WTC11 (cell line): ENCODE data around the gene RCAN2. TPM values are rescaled to one million over a fixed set of nuclear protein-coding genes. Genes with fewer than 3 reads are reported as not detected.

ENCODE experiments used
- ATAC-seq: fragments of 200-7000 bp; cut with Tn5 transposase; 2 replicates; pipeline ENCODE4 v1.10.0; 2021; ENCODE audit warnings: mild to moderate bottlenecking, moderate library complexity
- CTCF ChIA-PET: fragments of 300-600 bp; sonication (Branson Sonifier 250); formaldehyde crosslinking; loops from one replicate; lab custom pipeline; 2021; ENCODE audit warnings: antibody characterized with exemption; lab: Charles Lee
- POLR2A ChIA-PET: fragments of 350-600 bp; sonication (Branson Sonifier 250); formaldehyde crosslinking; loops from one replicate; lab custom pipeline; 2021; ENCODE audit warnings: antibody characterized with exemption; lab: Charles Lee
- DNase-seq: peaks from one replicate; pipeline ENCODE4 v3.0.0; 2021; ENCODE audit warnings: low spot score
- H3K27ac Mint-ChIP-seq: 2 replicates; pipeline ENCODE4 v1.8.0; 2021; ENCODE audit warnings: mixed read lengths
- H3K27me3 Mint-ChIP-seq: 2 replicates; pipeline ENCODE4 v1.8.0; 2021; ENCODE audit warnings: low read depth, mild to moderate bottlenecking, moderate library complexity, mixed read lengths
- H3K36me3 Mint-ChIP-seq: 2 replicates; pipeline ENCODE4 v1.8.0; 2021; ENCODE audit warnings: mixed read lengths
- H3K4me1 Mint-ChIP-seq: 2 replicates; pipeline ENCODE4 v1.8.0; 2022; ENCODE audit warnings: mixed read lengths
- H3K4me3 Mint-ChIP-seq: 2 replicates; pipeline ENCODE4 v1.8.0; 2021; ENCODE audit warnings: mild to moderate bottlenecking, moderate library complexity, mixed read lengths
- H3K9me3 Mint-ChIP-seq: 2 replicates; pipeline ENCODE4 v1.8.0; 2021; ENCODE audit warnings: mixed read lengths
- AR ChIP-seq: fragments of 250-450 bp; sonication (Bioruptor Pico); IDR thresholded peaks from 2 replicates; pipeline ENCODE4 v1.9.0; 2021; ENCODE audit warnings: mild to moderate bottlenecking
- CBFB ChIP-seq: sonication (generic); formaldehyde crosslinking; IDR thresholded peaks from 2 replicates; pipeline ENCODE4 v1.8.1; 2022; ENCODE audit warnings: mild to moderate bottlenecking, low read depth, missing genetic modification reagents
- ELF4 ChIP-seq: sonication (generic); formaldehyde crosslinking; IDR thresholded peaks from 2 replicates; pipeline ENCODE4 v1.8.1; 2022; ENCODE audit warnings: low read depth, mild to moderate bottlenecking, moderate library complexity, missing genetic modification reagents
- GTF2I ChIP-seq: fragments of 250-450 bp; sonication (Bioruptor Pico); conservative IDR thresholded peaks from 2 replicates; pipeline ENCODE4 v1.4.0; 2021; ENCODE audit warnings: mild to moderate bottlenecking
- IRF2 ChIP-seq: sonication (generic); formaldehyde crosslinking; IDR thresholded peaks from 2 replicates; pipeline ENCODE4 v1.8.0; 2022; ENCODE audit warnings: low read depth, missing genetic modification reagents, borderline replicate concordance
- JAZF1 ChIP-seq: fragments of 250-450 bp; sonication (Bioruptor Pico); IDR thresholded peaks from 2 replicates; pipeline ENCODE4 v1.9.0; 2021; ENCODE audit warnings: moderate library complexity, mild to moderate bottlenecking, inconsistent platforms
- MAX ChIP-seq: sonication (generic); formaldehyde crosslinking; IDR thresholded peaks from 2 replicates; pipeline ENCODE4 v1.8.0; 2022; ENCODE audit warnings: mild to moderate bottlenecking, missing genetic modification reagents
- MXD4 ChIP-seq: fragments of 250-450 bp; sonication (Bioruptor Pico); IDR thresholded peaks from 2 replicates; pipeline ENCODE4 v1.8.0; 2021; ENCODE audit warnings: mild to moderate bottlenecking, moderate library complexity, borderline replicate concordance
- NFYB ChIP-seq: sonication (generic); formaldehyde crosslinking; conservative IDR thresholded peaks from 2 replicates; pipeline ENCODE4 v1.8.0; 2022; ENCODE audit warnings: low read depth, missing genetic modification reagents
- NR3C1 ChIP-seq: sonication (generic); formaldehyde crosslinking; conservative IDR thresholded peaks from 2 replicates; pipeline ENCODE4 v1.8.1; 2023; ENCODE audit warnings: low read depth, mild to moderate bottlenecking, missing genetic modification reagents
- RELA ChIP-seq: sonication (generic); formaldehyde crosslinking; IDR thresholded peaks from 2 replicates; pipeline ENCODE4 v1.8.1; 2022; ENCODE audit warnings: missing genetic modification reagents, mild to moderate bottlenecking, borderline replicate concordance
- RORB ChIP-seq: fragments of 250-450 bp; sonication (Bioruptor Pico); IDR thresholded peaks from 2 replicates; pipeline ENCODE4 v1.9.0; 2021; ENCODE audit warnings: mild to moderate bottlenecking
- SOX15 ChIP-seq: fragments of 250-450 bp; sonication (Bioruptor Pico); IDR thresholded peaks from 2 replicates; pipeline ENCODE4 v1.9.0; 2021; ENCODE audit warnings: mild to moderate bottlenecking
- TCF7 ChIP-seq: sonication (generic); formaldehyde crosslinking; IDR thresholded peaks from 2 replicates; pipeline ENCODE4 v1.8.0; 2022; ENCODE audit warnings: mild to moderate bottlenecking, low read depth, missing genetic modification reagents, moderate library complexity
- USF2 ChIP-seq: sonication (generic); formaldehyde crosslinking; IDR thresholded peaks from 2 replicates; pipeline ENCODE4 v1.8.1; 2023; ENCODE audit warnings: mild to moderate bottlenecking, missing genetic modification reagents, moderate library complexity
- ZNF121 ChIP-seq: sonication (generic); formaldehyde crosslinking; IDR thresholded peaks from 2 replicates; pipeline ENCODE4 v1.8.0; 2023; ENCODE audit warnings: missing genetic modification reagents
- ZNF317 ChIP-seq: sonication (generic); formaldehyde crosslinking; IDR thresholded peaks from 2 replicates; pipeline ENCODE4 v1.8.1; 2023; ENCODE audit warnings: low read depth, mild to moderate bottlenecking, moderate library complexity, missing genetic modification reagents, borderline replicate concordance
- ZNF396 ChIP-seq: fragments of 250-450 bp; sonication (Bioruptor Pico); IDR thresholded peaks from 2 replicates; pipeline ENCODE4 v1.8.0; 2021; ENCODE audit warnings: mild to moderate bottlenecking, moderate library complexity, borderline replicate concordance
- ZNF423 ChIP-seq: fragments of 250-450 bp; sonication (Bioruptor Pico); IDR thresholded peaks from 2 replicates; pipeline ENCODE4 v2.1.2; 2022; ENCODE audit warnings: mild to moderate bottlenecking, moderate library complexity
- ZSCAN18 ChIP-seq: fragments of 250-450 bp; sonication (Bioruptor Pico); IDR thresholded peaks from 2 replicates; pipeline ENCODE4 v2.1.2; 2022; ENCODE audit warnings: mild to moderate bottlenecking, moderate library complexity
- total RNA-seq: library from RNA; stranded (reverse); gene quantifications from 3 replicates; pipeline ENCODE4 v1.2.3, GENCODE V29; 2021
- TF ChIP-seq, protein P1 (sequence below): sonication (generic); formaldehyde crosslinking; IDR thresholded peaks from 2 replicates; pipeline ENCODE4 v1.8.0; 2022; ENCODE audit warnings: missing genetic modification reagents
- TF ChIP-seq, protein P2 (sequence below): fragments of 250-450 bp; sonication (Bioruptor Pico); IDR thresholded peaks from 2 replicates; pipeline ENCODE4 v1.9.0; 2021; ENCODE audit warnings: mild to moderate bottlenecking, borderline replicate concordance

The RCAN2 gene
- total RNA-seq, 1 experiment from 2014 or later = 3.9 TPM

- H3K27ac Mint-ChIP-seq = no peak overlapping the region
- no peaks in the 10 kb centered on the region for H3K36me3 Mint-ChIP-seq
- no peak overlapping the region for H3K4me3 Mint-ChIP-seq
- ATAC-seq = no peak
- CTCF ChIA-PET = no interaction called here
- peaks cover 4% of the 10 kb centered on the region; the same call in 1 of the 2 replicates for H3K9me3 Mint-ChIP-seq
- no peak for DNase-seq
- no peaks in the 10 kb centered on the region for H3K27me3 Mint-ChIP-seq
- TF ChIP-seq NR3C1 = no peak
- no peak for TF ChIP-seq ZSCAN18 (CRISPR knock-in tag)
- TF ChIP-seq, protein P1, sequence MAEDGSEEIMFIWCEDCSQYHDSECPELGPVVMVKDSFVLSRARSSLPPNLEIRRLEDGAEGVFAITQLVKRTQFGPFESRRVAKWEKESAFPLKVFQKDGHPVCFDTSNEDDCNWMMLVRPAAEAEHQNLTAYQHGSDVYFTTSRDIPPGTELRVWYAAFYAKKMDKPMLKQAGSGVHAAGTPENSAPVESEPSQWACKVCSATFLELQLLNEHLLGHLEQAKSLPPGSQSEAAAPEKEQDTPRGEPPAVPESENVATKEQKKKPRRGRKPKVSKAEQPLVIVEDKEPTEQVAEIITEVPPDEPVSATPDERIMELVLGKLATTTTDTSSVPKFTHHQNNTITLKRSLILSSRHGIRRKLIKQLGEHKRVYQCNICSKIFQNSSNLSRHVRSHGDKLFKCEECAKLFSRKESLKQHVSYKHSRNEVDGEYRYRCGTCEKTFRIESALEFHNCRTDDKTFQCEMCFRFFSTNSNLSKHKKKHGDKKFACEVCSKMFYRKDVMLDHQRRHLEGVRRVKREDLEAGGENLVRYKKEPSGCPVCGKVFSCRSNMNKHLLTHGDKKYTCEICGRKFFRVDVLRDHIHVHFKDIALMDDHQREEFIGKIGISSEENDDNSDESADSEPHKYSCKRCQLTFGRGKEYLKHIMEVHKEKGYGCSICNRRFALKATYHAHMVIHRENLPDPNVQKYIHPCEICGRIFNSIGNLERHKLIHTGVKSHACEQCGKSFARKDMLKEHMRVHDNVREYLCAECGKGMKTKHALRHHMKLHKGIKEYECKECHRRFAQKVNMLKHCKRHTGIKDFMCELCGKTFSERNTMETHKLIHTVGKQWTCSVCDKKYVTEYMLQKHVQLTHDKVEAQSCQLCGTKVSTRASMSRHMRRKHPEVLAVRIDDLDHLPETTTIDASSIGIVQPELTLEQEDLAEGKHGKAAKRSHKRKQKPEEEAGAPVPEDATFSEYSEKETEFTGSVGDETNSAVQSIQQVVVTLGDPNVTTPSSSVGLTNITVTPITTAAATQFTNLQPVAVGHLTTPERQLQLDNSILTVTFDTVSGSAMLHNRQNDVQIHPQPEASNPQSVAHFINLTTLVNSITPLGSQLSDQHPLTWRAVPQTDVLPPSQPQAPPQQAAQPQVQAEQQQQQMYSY (CRISPR knock-in tag) = no peak
- no peak for TF ChIP-seq AR (CRISPR knock-in tag)
- TF ChIP-seq TCF7 = no peak
- TF ChIP-seq, all 79 proteins: peak for 0
- H3K4me1 Mint-ChIP-seq = no peaks in the 10 kb centered on the region
- POLR2A ChIA-PET = no interaction called here
Observed at GRCh38 chr6:46273911-46274310, 217.3 kb downstream of the RCAN2 start.

GRCh38 chr6:46271728-46272127 lies 219.5 kb downstream of the RCAN2 start:
- POLR2A ChIA-PET = no interaction called here
- CTCF ChIA-PET = no interaction called here
- H3K36me3 Mint-ChIP-seq = no peaks in the 10 kb centered on the region
- peaks cover 4% of the 10 kb centered on the region; the same call in 1 of the 2 replicates for H3K9me3 Mint-ChIP-seq
- no peak overlapping the region for H3K27ac Mint-ChIP-seq
- H3K27me3 Mint-ChIP-seq = no peaks in the 10 kb centered on the region
- H3K4me3 Mint-ChIP-seq = no peak overlapping the region
- ATAC-seq (no peak), DNase-seq (no peak)
- H3K4me1 Mint-ChIP-seq = no peaks in the 10 kb centered on the region
- no peak for TF ChIP-seq USF2 (CRISPR knock-in tag)
- TF ChIP-seq SOX15 (CRISPR knock-in tag) = no peak
- no peak for TF ChIP-seq CBFB (CRISPR knock-in tag)
- no peak for TF ChIP-seq ZNF423
- no peak for TF ChIP-seq ZNF121
- no peak for TF ChIP-seq RELA (CRISPR knock-in tag)
- TF ChIP-seq MAX = no peak
- TF ChIP-seq JAZF1 = no peak
- no peak for TF ChIP-seq IRF2 (CRISPR knock-in tag)
- no peak for TF ChIP-seq ZNF317
- TF ChIP-seq RORB (CRISPR knock-in tag) = no peak
- TF ChIP-seq ELF4 (CRISPR knock-in tag) = no peak
- TF ChIP-seq MXD4 (CRISPR knock-in tag) = no peak
- no peak for TF ChIP-seq ZNF396
- TF ChIP-seq NFYB (CRISPR knock-in tag) = no peak
- TF ChIP-seq, protein P2, sequence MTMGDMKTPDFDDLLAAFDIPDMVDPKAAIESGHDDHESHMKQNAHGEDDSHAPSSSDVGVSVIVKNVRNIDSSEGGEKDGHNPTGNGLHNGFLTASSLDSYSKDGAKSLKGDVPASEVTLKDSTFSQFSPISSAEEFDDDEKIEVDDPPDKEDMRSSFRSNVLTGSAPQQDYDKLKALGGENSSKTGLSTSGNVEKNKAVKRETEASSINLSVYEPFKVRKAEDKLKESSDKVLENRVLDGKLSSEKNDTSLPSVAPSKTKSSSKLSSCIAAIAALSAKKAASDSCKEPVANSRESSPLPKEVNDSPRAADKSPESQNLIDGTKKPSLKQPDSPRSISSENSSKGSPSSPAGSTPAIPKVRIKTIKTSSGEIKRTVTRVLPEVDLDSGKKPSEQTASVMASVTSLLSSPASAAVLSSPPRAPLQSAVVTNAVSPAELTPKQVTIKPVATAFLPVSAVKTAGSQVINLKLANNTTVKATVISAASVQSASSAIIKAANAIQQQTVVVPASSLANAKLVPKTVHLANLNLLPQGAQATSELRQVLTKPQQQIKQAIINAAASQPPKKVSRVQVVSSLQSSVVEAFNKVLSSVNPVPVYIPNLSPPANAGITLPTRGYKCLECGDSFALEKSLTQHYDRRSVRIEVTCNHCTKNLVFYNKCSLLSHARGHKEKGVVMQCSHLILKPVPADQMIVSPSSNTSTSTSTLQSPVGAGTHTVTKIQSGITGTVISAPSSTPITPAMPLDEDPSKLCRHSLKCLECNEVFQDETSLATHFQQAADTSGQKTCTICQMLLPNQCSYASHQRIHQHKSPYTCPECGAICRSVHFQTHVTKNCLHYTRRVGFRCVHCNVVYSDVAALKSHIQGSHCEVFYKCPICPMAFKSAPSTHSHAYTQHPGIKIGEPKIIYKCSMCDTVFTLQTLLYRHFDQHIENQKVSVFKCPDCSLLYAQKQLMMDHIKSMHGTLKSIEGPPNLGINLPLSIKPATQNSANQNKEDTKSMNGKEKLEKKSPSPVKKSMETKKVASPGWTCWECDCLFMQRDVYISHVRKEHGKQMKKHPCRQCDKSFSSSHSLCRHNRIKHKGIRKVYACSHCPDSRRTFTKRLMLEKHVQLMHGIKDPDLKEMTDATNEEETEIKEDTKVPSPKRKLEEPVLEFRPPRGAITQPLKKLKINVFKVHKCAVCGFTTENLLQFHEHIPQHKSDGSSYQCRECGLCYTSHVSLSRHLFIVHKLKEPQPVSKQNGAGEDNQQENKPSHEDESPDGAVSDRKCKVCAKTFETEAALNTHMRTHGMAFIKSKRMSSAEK (CRISPR knock-in tag) = no peak
- TF ChIP-seq GTF2I (CRISPR knock-in tag) = no peak
